ENCODE measurements around the gene DCUN1D4. TPM values are rescaled to one million over a fixed set of nuclear protein-coding genes. Genes with fewer than 3 reads are reported as not detected.

Gene DCUN1D4
- total RNA-seq, 6 experiments from 2014 or later, result 41.0 to 55.1 (median 47.1) TPM

DNA sequence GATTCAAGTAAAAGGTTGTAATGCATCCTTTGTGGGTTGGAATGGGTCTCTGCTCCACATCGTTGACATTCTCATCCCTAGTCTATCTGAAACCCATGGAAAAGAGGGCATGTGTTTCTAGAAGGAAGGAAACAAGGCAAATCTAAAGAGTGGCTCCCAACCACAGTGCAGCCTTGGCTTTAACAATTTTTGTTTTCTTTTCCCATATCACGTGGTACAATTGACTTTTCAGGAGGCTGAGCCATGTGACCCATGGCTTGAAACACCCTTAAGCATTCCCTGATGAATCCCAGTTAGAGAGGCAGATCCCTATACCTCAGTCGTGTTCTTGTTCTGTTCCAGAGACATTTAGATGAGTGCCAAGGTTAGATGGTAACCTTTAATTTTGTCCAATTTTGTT is 12.8 kb downstream of the DCUN1D4 start:
- DNase-seq, result no peak
- TF ChIP-seq, protein P1, sequence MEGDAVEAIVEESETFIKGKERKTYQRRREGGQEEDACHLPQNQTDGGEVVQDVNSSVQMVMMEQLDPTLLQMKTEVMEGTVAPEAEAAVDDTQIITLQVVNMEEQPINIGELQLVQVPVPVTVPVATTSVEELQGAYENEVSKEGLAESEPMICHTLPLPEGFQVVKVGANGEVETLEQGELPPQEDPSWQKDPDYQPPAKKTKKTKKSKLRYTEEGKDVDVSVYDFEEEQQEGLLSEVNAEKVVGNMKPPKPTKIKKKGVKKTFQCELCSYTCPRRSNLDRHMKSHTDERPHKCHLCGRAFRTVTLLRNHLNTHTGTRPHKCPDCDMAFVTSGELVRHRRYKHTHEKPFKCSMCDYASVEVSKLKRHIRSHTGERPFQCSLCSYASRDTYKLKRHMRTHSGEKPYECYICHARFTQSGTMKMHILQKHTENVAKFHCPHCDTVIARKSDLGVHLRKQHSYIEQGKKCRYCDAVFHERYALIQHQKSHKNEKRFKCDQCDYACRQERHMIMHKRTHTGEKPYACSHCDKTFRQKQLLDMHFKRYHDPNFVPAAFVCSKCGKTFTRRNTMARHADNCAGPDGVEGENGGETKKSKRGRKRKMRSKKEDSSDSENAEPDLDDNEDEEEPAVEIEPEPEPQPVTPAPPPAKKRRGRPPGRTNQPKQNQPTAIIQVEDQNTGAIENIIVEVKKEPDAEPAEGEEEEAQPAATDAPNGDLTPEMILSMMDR (IDR thresholded peaks at IDR 0.05), result no peak
- H3K9me3 Mint-ChIP-seq, result no peaks in the 10 kb centered on the region
- H3K27ac Mint-ChIP-seq, result no peak overlapping the region
- H3K27me3 Mint-ChIP-seq (ENCODE audit: insufficient read depth), result no peaks in the 10 kb centered on the region
- H3K4me1 Mint-ChIP-seq (ENCODE audit: low read depth), result peaks cover 74% of the 10 kb centered on the region
- H3K4me3 Mint-ChIP-seq, result no peak overlapping the region
- H3K36me3 Mint-ChIP-seq (ENCODE audit: low read depth), result peaks cover 30% of the 10 kb centered on the region

DNA sequence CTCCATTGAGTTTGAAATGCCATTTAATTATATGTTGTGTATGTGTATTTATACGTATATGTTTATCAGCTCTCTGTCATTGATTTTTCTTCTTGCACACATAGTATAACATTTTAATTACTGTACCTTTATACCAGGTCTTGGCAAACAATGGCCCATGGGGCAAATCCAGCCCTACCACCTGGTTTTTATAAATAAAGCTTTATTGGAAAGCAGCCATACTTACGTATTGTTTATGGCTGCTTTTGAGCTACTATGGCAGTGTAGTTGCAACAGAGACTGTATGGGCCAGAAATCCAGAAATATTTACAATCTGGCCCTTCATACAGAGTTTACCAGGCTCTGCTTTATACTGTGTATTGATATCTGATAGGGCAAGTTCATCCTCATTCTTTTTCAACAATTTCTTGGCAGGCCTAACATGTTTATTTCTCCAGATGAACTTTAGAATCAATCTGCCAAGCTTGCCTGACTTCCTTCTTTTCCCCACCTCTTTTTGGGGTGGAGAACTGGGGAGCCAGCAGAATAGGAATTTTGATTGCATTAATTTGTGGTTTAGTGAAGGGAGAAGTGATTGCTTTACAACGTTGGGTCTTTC is 15.8 kb downstream of the DCUN1D4 start:
- Mint-ChIP-seq H3K4me1 (ENCODE audit: low read depth) (peaks cover 61% of the 10 kb centered on the region), H3K27ac (peak overlapping the region; percentile 45)

DNA sequence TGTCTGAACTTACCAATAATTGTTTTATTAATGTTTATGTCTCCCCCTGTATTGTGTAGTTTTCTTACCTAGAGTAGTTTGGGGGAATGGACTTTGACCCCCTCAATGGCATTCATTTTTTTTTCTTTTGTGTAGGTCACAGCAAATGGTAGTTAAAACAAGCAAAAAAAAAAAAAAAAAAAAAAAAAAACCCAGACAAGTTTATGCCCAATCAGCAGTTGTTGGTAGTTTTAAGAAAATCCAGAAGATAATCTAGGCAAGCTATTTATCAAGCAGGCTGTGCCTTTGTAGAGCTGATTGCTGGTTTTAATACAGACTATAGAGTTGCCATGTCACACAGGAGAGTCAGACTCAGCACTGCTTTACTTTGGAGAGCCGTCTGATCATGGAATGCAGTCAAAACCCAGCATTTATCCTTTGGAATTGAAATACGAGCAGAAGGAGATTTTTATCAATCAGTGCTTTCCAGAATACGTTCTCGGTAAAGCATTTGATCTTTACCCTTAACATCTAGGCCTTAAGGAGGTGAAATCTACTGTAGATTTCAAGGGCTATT is 16.6 kb downstream of the DCUN1D4 start:
- DNase-seq, result no peak
- H3K36me3 Mint-ChIP-seq (ENCODE audit: low read depth), result peaks cover 26% of the 10 kb centered on the region
- H3K9me3 Mint-ChIP-seq, result no peaks in the 10 kb centered on the region
- H3K4me3 Mint-ChIP-seq, result no peak overlapping the region
- H3K4me1 Mint-ChIP-seq (ENCODE audit: low read depth), result peaks cover 55% of the 10 kb centered on the region
- TF ChIP-seq, protein P1 (IDR thresholded peaks at IDR 0.05), result no peak
- no peaks in the 10 kb centered on the region for H3K27me3 Mint-ChIP-seq (ENCODE audit: insufficient read depth)
- no peak overlapping the region for H3K27ac Mint-ChIP-seq

More for the DNA sequence above, 15.8 kb downstream of the DCUN1D4 start:
- no peak for DNase-seq
- Mint-ChIP-seq H3K27me3 (ENCODE audit: insufficient read depth) (no peaks in the 10 kb centered on the region), H3K9me3 (no peaks in the 10 kb centered on the region), H3K4me3 (no peak overlapping the region), H3K36me3 (ENCODE audit: low read depth) (peaks cover 30% of the 10 kb centered on the region)
- TF ChIP-seq, protein P1 (IDR thresholded peaks at IDR 0.05), result no peak

DNA sequence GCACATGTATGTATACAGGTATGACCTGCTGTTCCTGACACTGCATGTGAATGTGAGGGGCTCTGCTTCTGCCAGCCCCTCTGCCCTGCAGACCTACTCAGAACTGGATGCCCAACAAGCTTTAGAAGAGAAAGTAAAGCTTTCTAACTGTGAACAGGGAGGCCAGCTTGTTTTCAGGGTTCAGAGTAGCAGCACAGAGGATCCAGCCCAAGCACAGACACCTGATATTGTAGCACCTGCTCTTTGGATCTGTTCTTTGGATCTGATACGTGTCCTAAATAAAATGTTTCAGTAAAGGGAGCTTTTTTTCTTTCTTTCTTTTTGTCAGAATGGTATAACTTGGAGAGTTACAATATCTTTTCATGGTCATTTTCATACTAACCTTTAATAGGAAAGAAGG is 19.2 kb downstream of the DCUN1D4 start:
- peaks cover 42% of the 10 kb centered on the region for H3K4me1 Mint-ChIP-seq (ENCODE audit: low read depth)
- TF ChIP-seq, protein P1 (IDR thresholded peaks at IDR 0.05), result no peak
- no peak for DNase-seq
- H3K27ac Mint-ChIP-seq, result no peak overlapping the region
- peaks cover 2% of the 10 kb centered on the region; the same call in 1 of the 2 replicates for H3K27me3 Mint-ChIP-seq (ENCODE audit: insufficient read depth)
- no peak overlapping the region for H3K4me3 Mint-ChIP-seq
- H3K9me3 Mint-ChIP-seq, result no peaks in the 10 kb centered on the region
- H3K36me3 Mint-ChIP-seq (ENCODE audit: low read depth), result peaks cover 31% of the 10 kb centered on the region

DNA sequence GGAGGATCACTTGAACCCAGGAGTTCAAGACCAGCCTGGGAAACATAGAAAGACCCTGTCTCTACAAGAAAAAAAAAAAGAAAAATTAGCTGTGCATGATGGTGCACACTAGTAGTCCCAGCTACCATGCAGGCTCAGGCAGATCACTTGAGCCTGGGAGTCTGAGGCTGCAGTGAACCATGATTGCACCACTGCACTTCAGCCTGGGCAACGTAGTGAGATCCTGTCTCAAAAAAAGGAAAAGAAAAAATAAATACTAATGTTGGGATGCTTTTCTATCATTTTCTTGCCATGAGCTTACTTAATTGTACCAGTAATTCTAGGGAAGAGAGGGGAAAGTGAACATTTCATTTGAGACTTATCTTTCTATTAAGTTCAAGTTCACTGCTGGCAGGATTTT is 19.8 kb downstream of the DCUN1D4 start:
- H3K36me3 Mint-ChIP-seq (ENCODE audit: low read depth), result peaks cover 29% of the 10 kb centered on the region
- no peak for DNase-seq
- H3K9me3 Mint-ChIP-seq, result no peaks in the 10 kb centered on the region
- H3K27me3 Mint-ChIP-seq (ENCODE audit: insufficient read depth), result peaks cover 2% of the 10 kb centered on the region; the same call in 1 of the 2 replicates
- TF ChIP-seq, protein P1 (IDR thresholded peaks at IDR 0.05), result no peak
- no peak overlapping the region for H3K4me3 Mint-ChIP-seq
- H3K27ac Mint-ChIP-seq, result no peak overlapping the region
- peaks cover 41% of the 10 kb centered on the region for H3K4me1 Mint-ChIP-seq (ENCODE audit: low read depth)

Measured in HFFc6 (cell line).